Measurements from ENCODE around the gene SCGN.
A peak's percentile ranks its signal among the peaks of the same experiment; 100 is the strongest.

Gene SCGN

DNA sequence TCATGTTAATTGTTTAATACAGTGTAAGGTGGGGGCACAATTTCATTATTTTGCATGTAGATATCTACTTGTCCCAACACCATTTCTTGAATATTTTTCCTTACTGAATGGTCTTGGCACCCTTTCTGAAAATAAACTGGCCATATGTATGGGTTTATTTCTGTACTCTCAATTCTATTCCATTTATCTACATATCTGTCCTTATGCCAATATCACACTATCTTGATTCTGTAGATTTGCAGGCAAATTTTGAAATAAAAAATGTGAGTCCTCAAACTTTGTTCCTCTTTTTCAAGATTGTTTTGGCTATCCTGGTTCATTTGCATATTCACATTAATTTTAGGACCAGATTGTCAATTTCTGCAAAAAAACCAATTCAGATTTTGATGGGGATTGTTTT, 34.8 kb downstream of the SCGN start:
- no peak for DNase-seq (ENCODE audit: low spot score)

DNA sequence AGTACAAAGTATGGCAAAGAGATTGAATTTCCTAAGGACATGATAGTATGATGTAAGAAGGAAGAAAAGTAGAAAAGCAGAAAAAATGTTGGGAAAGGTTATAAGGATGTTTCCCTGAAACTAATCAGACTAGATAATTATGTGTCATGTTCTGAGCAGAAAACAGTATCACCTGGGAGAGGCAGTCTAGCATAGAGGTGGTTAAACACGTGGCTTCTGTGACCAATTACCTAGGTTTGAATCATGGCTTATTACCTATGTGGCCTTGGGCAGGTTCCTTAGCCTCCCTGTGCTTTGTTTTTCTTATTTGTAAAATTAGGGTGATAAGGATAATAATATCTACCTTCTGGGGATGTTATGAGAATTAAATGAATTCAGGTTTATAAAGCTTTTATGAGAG, 38.0 kb downstream of the SCGN start:
- no peak for DNase-seq (ENCODE audit: low spot score)

DNA sequence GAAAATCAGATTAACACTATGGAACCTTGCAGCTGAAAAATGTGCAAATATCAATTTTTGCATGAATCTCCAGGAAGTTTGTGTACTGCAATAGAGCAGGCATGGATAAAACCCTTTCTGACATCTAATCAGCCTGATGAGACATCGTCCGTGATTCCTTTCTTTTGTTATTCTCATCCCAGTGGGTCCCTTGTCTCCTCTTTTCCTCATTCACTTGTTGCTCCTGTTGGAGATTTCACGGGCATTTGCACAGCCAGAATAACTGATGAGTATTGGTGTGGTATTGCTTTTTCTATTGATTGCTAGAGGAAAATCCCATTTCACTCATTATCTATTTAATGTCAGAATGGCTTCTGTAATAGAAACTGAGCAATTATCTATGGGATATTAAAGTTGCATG, 39.9 kb downstream of the SCGN start:
- DNase-seq (ENCODE audit: low spot score): no peak

DNA sequence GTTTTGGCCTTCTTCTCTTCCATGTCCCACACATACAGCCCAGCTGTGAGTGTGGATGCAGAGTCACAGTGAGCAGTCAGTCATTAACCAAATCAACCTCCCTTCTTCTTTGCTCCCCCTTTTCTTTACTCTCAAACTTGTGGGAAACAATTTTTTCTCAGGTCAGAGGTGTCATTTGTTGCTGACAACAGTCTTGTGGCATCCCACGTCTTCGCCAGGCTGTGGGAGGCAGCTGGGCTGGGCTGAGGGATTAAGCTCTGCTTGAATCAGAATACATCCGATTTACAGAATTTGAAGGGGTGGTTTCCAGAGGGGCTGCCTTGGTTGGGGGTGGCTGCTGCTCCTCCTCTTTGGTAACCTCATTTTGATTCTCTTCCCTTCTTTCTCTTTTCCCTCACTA, 40.5 kb downstream of the SCGN start:
- no peak for DNase-seq (ENCODE audit: low spot score)

DNA sequence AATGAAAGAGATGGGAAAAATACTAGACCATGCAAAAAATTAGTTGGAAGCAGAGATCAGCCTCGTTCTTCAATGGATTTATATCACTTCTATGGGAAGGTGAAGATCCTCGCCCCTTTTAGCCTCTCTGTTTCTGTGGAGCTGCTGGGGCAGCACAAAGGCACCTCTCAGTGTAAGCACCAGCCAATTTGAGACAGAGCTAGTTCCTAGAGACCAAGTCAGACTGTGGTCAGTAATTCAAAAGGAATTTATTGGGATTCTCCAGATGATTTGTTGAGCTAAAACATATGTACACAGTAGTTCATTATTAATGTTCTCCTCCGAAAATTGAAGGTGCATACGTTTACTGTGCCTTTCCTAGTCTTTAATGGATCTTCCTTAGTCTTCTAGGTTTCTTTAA, 42.4 kb downstream of the SCGN start:
- no peak for DNase-seq (ENCODE audit: low spot score)

DNA sequence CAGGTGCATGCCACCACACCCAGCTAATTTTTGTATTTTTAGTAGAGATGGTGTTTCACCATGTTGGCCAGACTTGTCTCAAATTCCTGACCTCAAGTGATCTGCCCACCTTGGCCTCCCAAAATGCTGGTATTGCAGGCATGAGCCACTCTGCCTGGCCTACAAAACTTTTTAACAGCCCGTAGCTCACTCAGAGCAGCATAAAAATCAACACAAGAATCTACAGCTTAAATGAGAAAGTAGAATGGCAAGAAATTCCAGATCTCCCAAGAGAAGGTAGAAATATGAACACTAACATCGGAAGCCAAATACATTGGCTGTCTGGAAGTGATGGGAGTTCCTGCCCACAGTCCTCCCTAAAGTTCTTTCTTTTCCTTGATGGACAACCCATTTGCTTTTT, 43.7 kb downstream of the SCGN start:
- DNase-seq (ENCODE audit: low spot score): no peak

DNA sequence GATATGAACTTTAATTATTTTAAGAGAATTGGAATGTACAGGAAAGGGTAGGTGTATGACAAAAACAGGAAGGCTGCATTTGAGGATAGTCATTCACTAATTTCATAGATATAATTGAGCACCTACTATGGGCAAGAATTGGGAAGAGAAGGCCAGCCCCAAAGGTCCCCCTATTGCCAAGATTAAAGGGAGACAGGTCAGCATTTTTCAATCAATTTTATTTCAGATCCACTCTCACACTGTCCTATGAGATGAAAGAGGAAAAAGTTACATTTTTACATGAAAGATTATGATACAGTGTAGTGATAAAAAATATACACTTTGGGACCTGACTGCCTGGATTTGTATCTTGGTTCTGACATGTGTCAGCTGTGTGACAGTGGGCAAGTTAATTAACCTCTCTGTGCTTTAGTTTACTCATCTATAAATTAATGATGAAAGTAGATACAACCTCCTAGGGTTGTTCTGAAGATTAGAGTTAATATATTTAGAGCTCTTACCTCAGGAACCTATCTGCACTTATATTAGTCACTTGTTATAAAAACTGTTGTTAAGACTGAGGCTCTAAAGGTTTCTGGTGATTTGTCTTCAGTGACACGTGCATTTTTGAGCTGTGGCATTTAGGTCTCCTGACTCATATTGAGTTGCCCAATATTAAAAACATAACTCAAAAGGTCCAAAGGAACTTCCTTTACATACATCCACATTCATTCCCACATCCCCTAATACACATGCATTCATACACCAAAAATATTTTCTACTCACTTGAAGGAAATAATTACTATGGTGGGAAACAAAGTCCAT, 45.7 kb downstream of the SCGN start:
- peak; percentile 9 for DNase-seq (ENCODE audit: low spot score)

DNA sequence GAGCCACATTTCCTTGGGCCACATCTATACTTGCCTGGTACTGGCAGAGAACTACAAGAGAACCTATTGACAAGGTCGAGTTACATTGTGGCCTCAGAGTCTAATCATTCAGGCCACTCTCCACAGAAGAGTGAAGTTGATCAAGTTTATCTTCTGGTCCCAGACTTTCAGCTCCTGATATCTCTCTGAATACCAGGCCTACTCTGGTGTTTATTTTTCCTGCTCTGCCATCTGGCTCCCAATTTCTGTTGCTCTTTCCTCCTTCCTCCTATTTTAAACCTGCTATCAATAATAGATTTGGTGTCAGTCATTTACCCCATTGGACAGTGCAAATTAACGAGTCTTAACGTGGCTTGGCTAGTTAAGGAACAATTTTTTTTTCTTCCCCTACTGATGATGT, 46.6 kb downstream of the SCGN start:
- peak; percentile 58 for DNase-seq (ENCODE audit: low spot score)

DNA sequence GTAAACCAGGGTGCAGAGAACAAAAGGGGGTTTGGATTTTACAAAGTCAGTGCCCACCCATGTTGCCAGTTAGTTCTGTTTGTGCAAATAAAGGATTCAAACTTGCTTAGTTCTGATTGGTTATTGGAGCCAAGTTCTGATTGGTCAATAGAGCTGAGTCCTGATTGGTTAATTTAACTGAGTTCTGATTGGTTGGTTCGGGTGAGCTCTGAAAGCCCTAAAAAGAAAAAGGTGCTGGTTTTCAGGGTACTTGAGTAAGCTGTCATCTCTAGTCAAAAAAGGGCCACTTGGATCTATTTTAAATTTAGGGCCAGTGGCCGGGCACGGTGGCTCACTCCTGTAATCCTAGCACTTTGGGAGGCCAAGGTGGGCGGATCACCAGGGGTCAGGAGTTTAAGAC, 47.6 kb downstream of the SCGN start:
- DNase-seq (ENCODE audit: low spot score): peak; percentile 9

DNA sequence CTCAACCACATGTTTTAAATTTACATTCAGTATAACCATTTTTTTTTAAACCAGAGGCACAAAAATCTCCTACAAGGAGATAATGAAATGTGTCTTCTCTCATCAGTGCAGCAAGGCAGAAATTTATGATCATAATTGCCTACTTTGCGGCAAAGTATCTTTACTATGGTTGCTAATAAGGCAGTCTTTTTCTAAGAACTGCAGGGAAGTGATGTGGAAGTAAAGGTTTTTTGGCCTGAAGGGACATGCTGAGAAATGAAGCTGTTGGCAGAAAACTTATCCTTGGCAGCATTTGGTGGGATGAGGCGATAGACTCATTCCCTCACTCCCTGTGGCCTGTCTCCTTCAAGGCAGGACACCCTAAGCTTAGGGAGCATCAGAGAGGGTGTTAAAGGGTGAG, 48.7 kb downstream of the SCGN start:
- DNase-seq (ENCODE audit: low spot score): no peak

DNA sequence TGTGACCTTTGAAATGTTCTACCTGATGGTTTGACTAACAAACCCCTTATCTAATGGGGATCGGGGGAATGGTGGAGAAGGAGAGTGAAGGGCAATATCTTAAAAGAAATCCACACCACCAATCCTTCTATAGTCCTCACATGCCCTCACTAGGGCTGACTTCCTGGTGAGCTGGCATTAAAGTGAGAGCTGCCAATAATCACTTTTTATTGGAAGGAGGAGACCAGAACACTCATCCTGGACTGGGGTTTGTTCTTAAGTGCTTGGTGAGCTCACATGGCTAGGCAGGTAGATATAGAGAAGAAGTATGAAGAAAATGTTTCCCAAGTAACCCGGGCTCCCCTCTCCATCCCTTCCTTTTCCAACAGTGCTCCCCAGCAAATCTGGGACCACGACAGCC, 49.8 kb downstream of the SCGN start:
- DNase-seq (ENCODE audit: low spot score): no peak

DNA sequence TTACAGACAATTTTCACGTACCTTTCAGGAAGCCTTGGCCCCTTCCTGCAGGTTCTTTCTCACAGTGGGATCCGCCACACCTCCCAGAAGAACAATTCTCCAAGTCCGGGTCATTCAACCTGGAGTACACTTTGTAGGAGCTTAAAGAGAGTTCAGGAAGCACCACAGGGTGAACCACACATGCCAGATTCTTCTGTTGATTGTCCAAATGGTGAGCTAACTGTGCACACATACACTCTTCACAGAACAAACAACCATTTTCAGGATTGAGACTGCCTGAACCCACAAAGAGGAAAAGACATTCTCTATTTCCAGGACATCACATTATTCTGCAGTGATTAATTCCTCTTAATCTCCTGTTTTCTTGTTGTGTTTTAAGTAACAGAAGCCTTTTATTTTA, 51.0 kb downstream of the SCGN start:
- no peak for DNase-seq (ENCODE audit: low spot score)

DNA sequence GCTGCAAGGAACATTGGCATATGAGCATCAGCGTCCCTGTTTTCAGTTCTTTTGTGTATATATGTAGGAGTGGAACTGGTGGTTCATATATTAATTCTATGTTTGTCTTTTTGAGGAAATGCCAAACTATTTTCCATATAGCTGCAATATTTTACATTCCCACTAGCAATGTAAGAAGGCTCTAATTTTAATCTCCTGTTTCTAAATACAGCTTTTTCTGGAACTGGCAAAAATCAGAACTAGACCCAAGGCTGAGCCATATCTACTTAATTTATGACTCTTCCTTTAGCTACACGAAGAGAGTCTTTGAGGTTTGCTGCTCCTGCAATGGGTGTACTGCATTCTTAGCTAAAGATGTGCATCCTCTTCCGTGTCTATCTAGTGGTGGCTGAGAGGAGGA, 52.0 kb downstream of the SCGN start:
- DNase-seq (ENCODE audit: low spot score): no peak

DNA sequence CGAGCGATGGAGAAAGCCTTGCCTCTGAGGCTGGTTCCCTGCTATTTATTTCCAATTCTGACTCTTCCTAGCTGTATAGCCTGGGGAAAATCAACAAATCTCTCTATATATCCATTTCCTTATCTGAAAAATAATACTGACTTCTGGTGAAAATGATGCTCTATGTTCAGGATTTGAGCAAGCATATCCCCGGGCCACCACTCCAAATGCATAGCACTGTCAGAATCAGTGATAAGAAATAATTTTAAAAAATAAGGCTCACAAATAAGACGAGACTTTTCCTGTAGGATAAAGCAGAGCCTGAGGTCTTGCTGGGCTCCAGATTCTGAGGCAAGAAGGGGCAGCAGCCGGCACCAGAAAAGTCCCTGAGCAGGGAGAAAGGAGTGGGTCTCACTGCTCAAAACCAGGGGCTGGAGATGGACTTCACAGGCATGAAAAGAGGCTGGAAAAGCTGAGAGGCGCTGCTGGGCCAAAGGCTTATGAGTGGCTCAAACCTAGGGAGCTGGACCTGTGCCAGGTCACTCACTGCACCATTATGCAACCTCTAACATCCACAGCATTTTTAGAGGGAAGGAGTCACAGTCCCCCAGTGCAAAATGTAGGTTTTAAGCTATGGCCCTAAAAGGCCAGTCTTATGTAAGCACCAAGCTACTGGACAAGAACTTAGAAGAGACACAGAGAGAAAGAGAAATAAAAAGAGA, 54.4 kb downstream of the SCGN start:
- no peak for DNase-seq (ENCODE audit: low spot score)

DNA sequence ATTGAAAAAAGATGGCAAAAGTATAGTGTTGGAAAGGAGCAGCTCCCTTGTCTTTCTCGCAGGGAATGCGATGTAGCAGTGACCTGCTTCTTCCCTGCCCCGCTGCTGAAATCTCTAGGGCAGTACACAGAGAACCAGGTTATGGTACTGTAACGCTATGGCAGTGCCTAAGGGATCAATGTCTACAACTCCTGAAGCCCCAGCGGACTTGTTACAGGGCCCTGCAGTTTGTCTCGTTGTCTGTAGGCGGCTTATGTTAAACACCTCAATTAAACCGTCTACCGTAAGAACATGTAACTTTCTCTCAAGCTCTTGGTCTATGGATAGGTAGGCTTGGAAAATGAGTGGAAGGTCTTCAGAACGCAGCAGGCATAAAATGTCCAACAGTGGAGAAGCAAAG, 57.7 kb downstream of the SCGN start:
- no peak for DNase-seq (ENCODE audit: low spot score)

DNA sequence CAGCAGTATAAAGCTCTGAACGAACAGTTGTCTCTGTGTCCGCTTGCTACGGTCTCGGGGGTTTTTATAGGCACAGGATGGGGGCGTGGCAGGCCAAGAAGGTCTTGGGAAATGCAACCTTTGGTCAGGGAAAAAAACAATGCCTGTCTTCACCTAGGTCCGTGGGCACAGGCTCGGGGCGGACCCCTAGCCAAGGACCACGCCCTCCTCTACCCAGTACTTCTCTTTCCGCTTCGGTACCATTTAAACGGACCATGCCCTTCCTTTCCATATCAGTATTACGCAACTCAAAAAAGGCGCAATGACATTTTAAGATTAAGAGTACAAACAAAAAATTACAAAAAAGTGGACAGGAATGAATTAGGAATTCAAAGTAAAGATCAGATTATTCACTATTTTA, 58.3 kb downstream of the SCGN start:
- DNase-seq (ENCODE audit: low spot score): no peak

DNA sequence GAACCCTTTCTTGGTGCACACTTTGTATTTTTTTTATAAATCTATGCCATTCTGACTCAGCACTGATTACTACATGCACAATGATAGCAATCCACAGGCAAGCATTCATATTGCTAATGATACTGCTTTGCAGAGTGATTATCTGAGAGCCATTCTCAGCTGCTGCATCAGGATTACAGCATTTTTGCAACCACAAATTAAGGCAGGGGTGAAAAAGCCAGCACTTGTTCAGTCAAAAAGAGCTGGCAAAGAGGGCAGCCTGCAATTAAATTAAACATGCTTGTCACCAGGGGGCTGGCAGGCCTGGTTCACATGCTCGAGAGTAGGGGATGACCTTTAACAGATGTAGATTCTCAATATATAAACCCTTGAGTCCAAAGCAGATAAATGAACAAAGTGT, 61.8 kb downstream of the SCGN start:
- DNase-seq (ENCODE audit: low spot score): no peak

DNA sequence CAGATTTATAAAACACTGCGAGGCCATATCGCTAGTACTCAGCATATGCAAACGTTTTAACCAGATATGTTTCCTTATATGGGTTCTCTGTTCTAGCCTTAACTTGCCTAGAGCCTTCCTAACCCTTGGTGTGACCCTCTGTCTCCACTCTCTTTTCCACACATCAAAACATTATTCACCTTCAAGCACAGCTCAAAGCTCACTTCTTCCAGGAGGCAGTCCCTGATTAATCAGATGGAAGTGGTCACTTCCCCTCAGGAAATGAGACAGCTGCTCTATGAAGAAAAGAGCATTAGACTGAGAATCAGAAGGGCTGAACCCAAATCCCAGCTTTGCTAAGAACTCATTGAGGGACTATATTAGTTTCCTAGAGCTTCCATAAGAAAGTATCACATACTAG, 62.8 kb downstream of the SCGN start:
- no peak for DNase-seq (ENCODE audit: low spot score)

DNA sequence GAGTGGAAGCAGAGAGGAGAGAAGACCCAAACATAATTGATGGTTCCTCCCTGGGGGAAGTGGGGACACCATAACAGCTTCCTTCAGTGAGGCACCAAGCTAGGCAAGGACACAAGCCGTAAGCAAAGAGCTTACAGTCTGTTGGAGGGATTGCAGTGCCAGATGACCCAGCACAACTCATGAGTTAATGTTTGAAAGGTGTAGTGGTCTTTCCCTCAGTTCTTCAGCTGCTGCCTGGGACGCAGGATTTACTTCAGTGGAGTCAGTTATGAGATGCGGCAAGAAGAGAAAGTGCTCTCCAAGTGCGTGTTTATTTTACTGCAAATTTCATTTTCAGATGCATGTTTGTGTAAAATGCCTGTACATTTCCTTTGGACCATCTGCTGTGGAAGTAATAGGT, 63.8 kb downstream of the SCGN start:
- no peak for DNase-seq (ENCODE audit: low spot score)

DNA sequence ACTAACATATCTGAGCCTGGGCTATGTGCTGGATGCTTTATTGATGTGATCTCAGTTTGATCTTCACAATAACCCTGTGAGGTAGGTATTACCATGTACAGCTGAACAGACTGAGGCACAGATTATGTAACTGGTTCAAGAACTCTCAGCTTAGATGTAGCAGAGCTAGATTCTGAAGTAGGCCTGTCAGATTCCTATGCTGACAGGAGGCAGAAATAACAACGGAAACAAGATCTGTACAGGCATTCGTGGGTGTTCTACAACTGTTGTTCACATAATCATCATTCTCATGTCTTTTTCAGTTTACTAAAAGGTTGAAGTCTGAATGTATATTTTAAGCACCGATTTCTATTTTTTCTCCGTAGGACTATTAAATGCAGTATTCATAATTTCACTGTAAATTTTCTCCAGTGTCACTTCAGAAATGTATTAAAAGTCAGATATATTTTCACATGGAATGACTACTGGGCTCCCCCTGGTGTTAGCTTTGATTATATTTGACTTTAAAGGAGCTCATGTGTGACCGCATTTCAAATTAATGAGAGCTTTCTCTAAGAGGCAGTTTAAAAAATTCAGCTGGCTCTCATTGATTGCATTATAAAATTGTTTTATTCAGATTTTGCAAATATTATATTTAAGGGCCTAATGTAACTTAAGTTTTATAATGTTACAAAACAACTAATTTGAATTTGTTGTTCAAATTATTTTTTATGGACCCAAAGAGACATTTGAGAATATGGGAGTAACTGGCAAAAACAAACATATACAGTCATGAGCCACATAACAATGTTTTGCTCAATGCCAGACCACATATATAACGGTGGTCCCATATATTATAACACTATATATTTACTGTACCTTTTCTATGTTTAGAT, 66.1 kb downstream of the SCGN start:
- peak; percentile 50 for DNase-seq (ENCODE audit: low spot score)

DNA sequence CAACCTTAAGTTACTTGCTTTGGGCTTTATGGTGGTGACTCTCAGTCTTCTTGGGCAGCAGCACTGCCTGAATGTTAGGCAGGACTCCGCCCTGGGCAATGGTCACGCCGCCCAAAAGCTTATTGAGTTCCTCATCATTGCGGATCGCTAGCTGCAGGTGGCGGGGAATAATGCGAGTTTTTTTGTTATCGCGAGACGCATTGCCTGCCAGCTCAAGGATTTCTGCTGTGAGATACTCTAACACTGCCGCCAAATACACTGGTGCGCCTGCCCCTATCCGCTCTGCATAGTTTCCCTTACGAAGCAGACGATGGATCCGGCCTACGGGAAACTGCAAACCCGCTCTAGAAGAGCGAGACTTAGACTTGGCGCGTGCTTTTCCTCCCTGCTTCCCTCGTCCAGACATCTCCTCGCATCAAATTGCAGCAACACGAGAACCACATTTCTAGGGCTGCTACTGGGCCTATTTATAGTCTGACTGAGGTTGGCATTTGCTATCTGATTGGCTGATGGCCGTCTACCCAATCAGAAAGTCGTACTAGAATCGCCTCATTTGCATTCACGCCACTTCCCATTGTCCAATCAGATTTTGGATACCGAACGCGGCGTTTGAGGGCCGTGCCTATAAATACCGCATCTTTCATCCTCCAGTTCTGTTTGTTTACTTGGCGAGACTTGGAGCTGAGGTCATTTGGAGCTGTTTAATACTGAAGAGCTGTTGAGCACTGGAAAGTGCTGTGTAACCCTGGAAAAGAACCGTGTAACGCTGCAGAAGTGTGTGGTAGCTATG, 74.3 kb downstream of the SCGN start:
- no peak for DNase-seq (ENCODE audit: low spot score)

DNA sequence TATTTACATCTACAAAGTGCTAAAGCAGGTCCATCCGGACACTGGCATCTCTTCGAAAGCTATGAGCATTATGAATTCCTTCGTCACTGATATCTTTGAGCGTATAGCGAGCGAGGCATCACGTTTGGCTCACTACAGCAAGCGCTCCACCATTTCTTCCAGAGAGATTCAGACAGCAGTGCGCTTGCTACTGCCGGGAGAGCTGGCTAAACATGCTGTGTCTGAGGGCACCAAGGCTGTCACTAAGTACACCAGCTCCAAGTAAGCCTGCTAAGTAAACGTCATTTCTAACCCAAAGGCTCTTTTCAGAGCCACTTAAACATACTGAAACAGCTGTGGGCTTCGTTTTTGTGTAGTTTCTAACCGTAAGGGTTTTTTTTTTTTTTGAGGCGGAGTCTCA, 75.0 kb downstream of the SCGN start:
- no peak for DNase-seq (ENCODE audit: low spot score)
